Uterus (tissue), 4 donors: ENCODE results near the gene RXRG. TPM values are rescaled to one million over a fixed set of nuclear protein-coding genes. Genes with fewer than 3 reads are reported as not detected.
"Not testable (repeated sequence)": the region's sequence is repeated elsewhere in the genome, so short reads cannot be mapped to it uniquely, and the experiment has no call there.

Experiments used
- DNase-seq, 2 donors: peaks; one replicate each; pipeline ENCODE4 v3.0.0-alpha.2; 2019 to 2020
- H3K27ac ChIP-seq, 2 donors: fragments of 200-600 bp; sonication (generic); 1 replicate in 1 of 2; 2 replicates in 1 of 2; pipeline ENCODE4 v1.5.1; 2016 to 2018
- H3K27me3 ChIP-seq, 2 donors: fragments of 200-600 bp; sonication (generic); one replicate each; pipeline ENCODE4 v1.5.1; 2018 to 2019; ENCODE audit warnings: control low read depth in 1 of 2
- H3K36me3 ChIP-seq, 2 donors: fragments of 200-600 bp; sonication (generic); one replicate each; pipeline ENCODE4 v1.5.1; 2019; ENCODE audit warnings: control low read depth in 1 of 2
- H3K4me1 ChIP-seq, 2 donors: fragments of 200-600 bp; sonication (generic); one replicate each; pipeline ENCODE4 v1.5.1; 2018 to 2019; ENCODE audit warnings: control low read depth in 1 of 2
- H3K4me3 ChIP-seq, 2 donors: fragments of 200-600 bp; sonication (generic); 1 replicate in 1 of 2; 2 replicates in 1 of 2; pipeline ENCODE4 v1.5.1; 2018 to 2019; ENCODE audit warnings: mild to moderate bottlenecking in 1 of 2
- H3K9me3 ChIP-seq, 2 donors: fragments of 200-600 bp; sonication (generic); one replicate each; pipeline ENCODE4 v1.5.1; 2019; ENCODE audit warnings: control low read depth in 1 of 2
- CTCF ChIP-seq, 4 experiments: fragments of 200-600 bp in 2 of 4; fragments of 450-650 bp in 2 of 4; sonication (generic) in 2 of 4; IDR thresholded peaks; one replicate each; pipeline ENCODE4 v1.5.1; 2016 to 2019; ENCODE audit warnings: antibody characterized with exemption in 4 of 4, mild to moderate bottlenecking in 2 of 4, moderate library complexity in 1 of 4
- POLR2A ChIP-seq, 2 donors: fragments of 450-650 bp; IDR thresholded peaks; one replicate each; pipeline ENCODE4 v1.6.1; 2016; ENCODE audit warnings: antibody characterized with exemption in 2 of 2, mild to moderate bottlenecking in 1 of 2, moderate library complexity in 1 of 2
- intact Hi-C: fragments of 100-400 bp; cut with DNase I; formaldehyde crosslinking; loops from one replicate; pipeline ENCODE4 v1.15.1; 2023; ENCODE audit warnings: low total_unique reads
- total RNA-seq, 4 donors: library from RNA; depleted of rRNA in 3 of 4; stranded (reverse); fragments of >200 nt in 3 of 4; gene quantifications; one replicate each; pipeline versions ENCODE4 v1.1.0 to v1.2.4, GENCODE V29; 2014 to 2023
- donor health status: DM: yes; HTN: yes; CAD: no.

RXRG gene
- total RNA-seq, 4 donors from 2014 or later = under 0.01 to 3.2 (median 0.18) TPM; not detected in 1

GRCh38 chr1:165463978-165464377, 19.1 kb upstream of the RXRG start:
- intact Hi-C loops = no loop called here
- Histone ChIP-seq H3K4me3 (no peak overlapping the region), H3K9me3 (no peaks in the 10 kb centered on the region), H3K36me3 (no peaks in the 10 kb centered on the region), H3K27ac (no peak overlapping the region), H3K27me3 (no peaks in the 10 kb centered on the region), H3K4me1 (no peaks in the 10 kb centered on the region)
- DNase-seq = no peak
- TF ChIP-seq CTCF (IDR thresholded peaks at IDR 0.05) = no peak
- TF ChIP-seq POLR2A (IDR thresholded peaks at IDR 0.05) = no peak

GRCh38 chr1:165459683-165460082, 14.8 kb upstream of the RXRG start:
- H3K4me3 ChIP-seq, H3K36me3 ChIP-seq, H3K9me3 ChIP-seq, intact Hi-C loops, H3K27ac ChIP-seq, DNase-seq, H3K4me1 ChIP-seq, H3K27me3 ChIP-seq: not testable (repeated sequence)

- intact Hi-C loops = no loop called here
- Histone ChIP-seq H3K4me1 (no peaks in the 10 kb centered on the region), H3K4me3 (no peak overlapping the region), H3K27me3 (no peaks in the 10 kb centered on the region), H3K36me3 (no peaks in the 10 kb centered on the region), H3K27ac (no peak overlapping the region), H3K9me3 (no peaks in the 10 kb centered on the region)
- no peak for DNase-seq
- TF ChIP-seq POLR2A (IDR thresholded peaks at IDR 0.05) (no peak), CTCF (IDR thresholded peaks at IDR 0.05) (no peak)
Observed at GRCh38 chr1:165456861-165457260, 11.9 kb upstream of the RXRG start.

GRCh38 chr1:165456114-165456513, 11.2 kb upstream of the RXRG start:
- Histone ChIP-seq H3K4me3 (no peak overlapping the region), H3K27me3 (no peaks in the 10 kb centered on the region), H3K4me1 (no peaks in the 10 kb centered on the region), H3K36me3 (no peaks in the 10 kb centered on the region), H3K9me3 (no peaks in the 10 kb centered on the region), H3K27ac (no peak overlapping the region)
- intact Hi-C loops = no loop called here
- no peak for TF ChIP-seq POLR2A (IDR thresholded peaks at IDR 0.05)
- TF ChIP-seq CTCF (IDR thresholded peaks at IDR 0.05) = no peak
- no peak for DNase-seq

- TF ChIP-seq CTCF (IDR thresholded peaks at IDR 0.05) = no peak
- no peak for TF ChIP-seq POLR2A (IDR thresholded peaks at IDR 0.05)
- no peak for DNase-seq
- Histone ChIP-seq H3K27me3 (no peaks in the 10 kb centered on the region), H3K4me1 (no peaks in the 10 kb centered on the region), H3K9me3 (no peaks in the 10 kb centered on the region), H3K27ac (no peak overlapping the region), H3K36me3 (no peaks in the 10 kb centered on the region), H3K4me3 (no peak overlapping the region)
- intact Hi-C loops = no loop called here
Observed at GRCh38 chr1:165455111-165455510, 10.2 kb upstream of the RXRG start.

- Histone ChIP-seq H3K4me1 (no peaks in the 10 kb centered on the region), H3K4me3 (no peak overlapping the region), H3K27me3 (no peaks in the 10 kb centered on the region), H3K36me3 (no peaks in the 10 kb centered on the region), H3K9me3 (no peaks in the 10 kb centered on the region), H3K27ac (no peak overlapping the region)
- no peak for TF ChIP-seq CTCF (IDR thresholded peaks at IDR 0.05)
- no peak for TF ChIP-seq POLR2A (IDR thresholded peaks at IDR 0.05)
- DNase-seq = no peak
- intact Hi-C loops = no loop called here
Observed at GRCh38 chr1:165454091-165454610, 9.2 kb upstream of the RXRG start.
